MM.1S (cell line): ENCODE measurements around the gene UXS1.
"Not testable (repeated sequence)": the region's sequence is repeated elsewhere in the genome, so short reads cannot be mapped to it uniquely, and the experiment has no call there.

Experiments
- DNase-seq: peaks from one replicate; pipeline ENCODE4 v3.0.0-alpha.2; 2015
- H2AFZ ChIP-seq: fragments of 300-600 bp; sonication (generic); 2 replicates; pipeline ENCODE4 v1.6.0; 2016; ENCODE audit warnings: antibody characterized with exemption, low read length
- H3F3A ChIP-seq: fragments of 300-600 bp; sonication (generic); 2 replicates; pipeline ENCODE4 v1.6.1; 2016; ENCODE audit warnings: mild to moderate bottlenecking, antibody characterized with exemption, low read length, moderate library complexity, mixed read lengths; ENCODE audit not compliant: insufficient read depth
- H3K27ac ChIP-seq: fragments of 300-600 bp; sonication (generic); 2 replicates; pipeline ENCODE4 v1.5.1; 2016; ENCODE audit warnings: mild to moderate bottlenecking, low read length
- H3K27me3 ChIP-seq: fragments of 300-600 bp; sonication (generic); replicated peaks from 2 replicates; pipeline ENCODE4 v1.6.0; 2016; ENCODE audit warnings: low read length; ENCODE audit not compliant: insufficient read depth
- H3K36me3 ChIP-seq: fragments of 300-600 bp; sonication (generic); replicated peaks from 2 replicates; pipeline ENCODE4 v1.6.1; 2016; ENCODE audit warnings: mild to moderate bottlenecking, low read length, mixed read lengths; ENCODE audit not compliant: insufficient read depth
- H3K4me1 ChIP-seq: fragments of 300-600 bp; sonication (generic); 2 replicates; pipeline ENCODE4 v1.6.1; 2016; ENCODE audit warnings: low read length, mixed read lengths
- H3K4me2 ChIP-seq: fragments of 300-600 bp; sonication (generic); 2 replicates; pipeline ENCODE4 v1.6.0; 2016; ENCODE audit warnings: low read depth, low read length
- H3K4me3 ChIP-seq: fragments of 300-600 bp; sonication (generic); 2 replicates; pipeline ENCODE4 v1.5.1; 2016; ENCODE audit warnings: low read length, mixed read lengths
- H3K79me2 ChIP-seq: fragments of 300-600 bp; sonication (generic); 2 replicates; pipeline ENCODE4 v1.6.1; 2016; ENCODE audit warnings: mixed run types, low read length, mixed read lengths
- H3K9ac ChIP-seq: fragments of 300-600 bp; sonication (generic); 2 replicates; pipeline ENCODE4 v1.6.1; 2016; ENCODE audit warnings: low read length, mixed read lengths
- H3K9me2 ChIP-seq: fragments of 300-600 bp; sonication (generic); replicated peaks from 2 replicates; pipeline ENCODE4 v1.6.1; 2016; ENCODE audit warnings: mild to moderate bottlenecking, low read length, mixed read lengths; ENCODE audit not compliant: insufficient read depth
- H3K9me3 ChIP-seq: fragments of 300-600 bp; sonication (generic); replicated peaks from 2 replicates; pipeline ENCODE4 v1.6.1; 2016; ENCODE audit warnings: mild to moderate bottlenecking, low read length, mixed read lengths; ENCODE audit not compliant: insufficient read depth
- H4K20me1 ChIP-seq: fragments of 300-600 bp; sonication (generic); 2 replicates; pipeline ENCODE4 v1.6.1; 2016; ENCODE audit warnings: mild to moderate bottlenecking, low read length, moderate library complexity, mixed read lengths; ENCODE audit not compliant: insufficient read depth
- EZH2 ChIP-seq: fragments of 300-600 bp; sonication (generic); optimal IDR thresholded peaks from 2 replicates; pipeline ENCODE3; 2017; ENCODE audit warnings: low read depth, mild to moderate bottlenecking, antibody characterized with exemption, low read length, mixed read lengths
- EZH2phosphoT487 ChIP-seq: fragments of 300-600 bp; sonication (generic); IDR thresholded peaks from 2 replicates; pipeline ENCODE4 v1.6.1; 2018; ENCODE audit warnings: antibody characterized with exemption, low read length
- TF ChIP-seq, protein P1 (sequence below): fragments of 300-600 bp; sonication (generic); IDR thresholded peaks from 2 replicates; pipeline ENCODE4 v1.5.1; 2016; ENCODE audit warnings: antibody characterized with exemption, low read length, mixed read lengths

UXS1 gene

DNA sequence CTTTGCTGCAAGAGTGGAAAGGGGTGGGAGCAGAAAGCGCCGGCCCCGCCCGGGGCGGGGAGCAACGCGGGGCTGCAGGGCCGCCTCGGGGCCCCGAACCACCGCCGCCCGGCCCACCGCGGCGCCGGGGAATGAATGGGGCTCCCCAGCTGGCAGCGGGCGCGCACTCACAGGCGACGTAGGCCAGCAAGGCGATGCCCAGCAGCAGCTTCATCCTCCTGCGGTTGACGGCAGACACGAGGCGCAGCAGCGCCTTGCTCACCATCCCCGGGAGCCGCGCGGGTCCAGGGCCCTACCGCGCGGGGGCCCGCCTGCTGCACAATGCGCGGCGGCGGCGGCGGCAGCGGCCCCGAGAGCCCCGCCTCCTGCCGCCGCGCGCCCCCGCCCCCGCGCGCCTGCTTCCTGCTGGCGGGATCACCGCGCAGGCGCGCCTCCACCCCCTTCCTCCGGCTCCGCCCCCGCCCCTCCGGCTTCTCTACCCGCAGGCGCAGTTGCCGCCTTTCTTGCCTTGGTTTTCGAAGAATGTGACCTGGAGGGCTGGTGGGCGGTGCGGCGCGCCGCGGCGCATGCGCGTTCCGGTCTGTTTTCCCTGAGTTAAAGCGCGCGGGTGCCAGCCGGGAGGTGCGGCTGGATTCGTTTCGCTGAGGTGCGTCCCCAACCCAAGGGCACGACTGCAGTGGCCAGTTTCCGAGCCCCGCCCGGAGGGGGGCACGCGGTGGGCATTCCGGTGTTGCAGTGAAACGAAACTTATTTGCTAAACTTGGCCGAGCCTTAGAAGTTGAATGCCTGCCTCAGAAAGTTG lies at the start of gene UXS1:
Gene UXS1, minus strand, starts transcription at position 325 of the 802 bp plus-strand sequence. Its CDS starts 60 bp downstream, at position 265.
- Histone ChIP-seq H3K4me1 (peaks cover 10% of the 10 kb centered on the region), H3F3A (peaks cover 12% of the 10 kb centered on the region; the same call in 1 of the 2 replicates), H2AFZ (peak within 1 kb of the TSS; percentile 90), H3K36me3 (no peaks in the 10 kb centered on the region), H3K79me2 (peaks cover 30% of the 10 kb centered on the region), H4K20me1 (no peaks in the 10 kb centered on the region), H3K4me3 (peak within 1 kb of the TSS; percentile 89), H3K4me2 (peak within 1 kb of the TSS; percentile 72), H3K9me2 (no peaks in the 10 kb centered on the region), H3K9ac (peak within 1 kb of the TSS; percentile 77), H3K27me3 (no peaks in the 10 kb centered on the region), H3K9me3 (no peaks in the 10 kb centered on the region), H3K27ac (peak within 1 kb of the TSS; percentile 60; the same call in 1 of the 2 replicates)
- TF ChIP-seq, protein P1, sequence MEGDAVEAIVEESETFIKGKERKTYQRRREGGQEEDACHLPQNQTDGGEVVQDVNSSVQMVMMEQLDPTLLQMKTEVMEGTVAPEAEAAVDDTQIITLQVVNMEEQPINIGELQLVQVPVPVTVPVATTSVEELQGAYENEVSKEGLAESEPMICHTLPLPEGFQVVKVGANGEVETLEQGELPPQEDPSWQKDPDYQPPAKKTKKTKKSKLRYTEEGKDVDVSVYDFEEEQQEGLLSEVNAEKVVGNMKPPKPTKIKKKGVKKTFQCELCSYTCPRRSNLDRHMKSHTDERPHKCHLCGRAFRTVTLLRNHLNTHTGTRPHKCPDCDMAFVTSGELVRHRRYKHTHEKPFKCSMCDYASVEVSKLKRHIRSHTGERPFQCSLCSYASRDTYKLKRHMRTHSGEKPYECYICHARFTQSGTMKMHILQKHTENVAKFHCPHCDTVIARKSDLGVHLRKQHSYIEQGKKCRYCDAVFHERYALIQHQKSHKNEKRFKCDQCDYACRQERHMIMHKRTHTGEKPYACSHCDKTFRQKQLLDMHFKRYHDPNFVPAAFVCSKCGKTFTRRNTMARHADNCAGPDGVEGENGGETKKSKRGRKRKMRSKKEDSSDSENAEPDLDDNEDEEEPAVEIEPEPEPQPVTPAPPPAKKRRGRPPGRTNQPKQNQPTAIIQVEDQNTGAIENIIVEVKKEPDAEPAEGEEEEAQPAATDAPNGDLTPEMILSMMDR, result no peak
- TF ChIP-seq EZH2 (no peak), EZH2phosphoT487 (no peak)
- DNase-seq, result peak; percentile 98

DNA sequence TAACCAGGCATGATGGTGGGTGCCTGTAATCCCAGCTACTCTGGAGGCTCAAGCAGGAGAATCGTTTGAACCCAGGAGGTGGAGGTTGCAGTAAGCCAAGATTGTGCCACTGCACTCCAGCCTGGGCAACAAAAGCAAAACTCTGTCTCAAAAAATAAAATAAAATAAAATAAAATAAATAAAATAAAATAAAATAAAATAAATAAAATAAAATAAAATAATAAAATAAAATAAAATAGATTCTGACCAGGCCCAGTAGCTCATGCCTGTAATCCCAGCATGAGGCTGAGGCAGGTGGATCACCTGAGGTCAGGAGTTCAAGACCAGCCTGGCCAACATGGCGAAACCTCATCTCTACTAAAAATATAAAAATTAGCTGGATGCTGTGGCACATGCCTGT lies 45.4 kb upstream of the UXS1 start:
- H3K27ac ChIP-seq, H3K27me3 ChIP-seq, H3K4me2 ChIP-seq, H3K9me3 ChIP-seq, DNase-seq, H3K9me2 ChIP-seq, H3K4me1 ChIP-seq, H4K20me1 ChIP-seq, H2AFZ ChIP-seq, H3K79me2 ChIP-seq, H3K36me3 ChIP-seq, H3K4me3 ChIP-seq, H3K9ac ChIP-seq, H3F3A ChIP-seq: not testable (repeated sequence)

DNA sequence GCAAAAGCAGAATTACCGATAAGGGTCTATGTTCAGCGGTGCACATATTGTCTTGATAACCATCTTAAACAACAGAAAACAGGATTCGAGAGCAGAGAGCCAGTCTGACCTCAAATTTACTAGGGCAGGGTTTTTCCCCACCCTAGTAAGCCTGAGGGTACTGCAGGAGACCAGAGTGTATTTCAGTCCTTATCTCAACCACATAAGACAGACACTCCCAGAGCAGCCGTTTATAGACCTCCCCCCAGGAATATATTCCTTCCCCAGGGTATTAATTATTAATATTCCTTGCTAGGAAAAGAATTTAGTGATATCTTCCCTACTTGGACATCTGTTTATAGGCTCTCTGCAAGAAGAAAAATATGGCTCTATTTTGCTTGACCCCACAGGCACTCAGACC lies 41.3 kb upstream of the UXS1 start:
- H3K36me3 ChIP-seq, DNase-seq, H3K4me3 ChIP-seq, H4K20me1 ChIP-seq, H3K9me3 ChIP-seq, H3K4me1 ChIP-seq, H3F3A ChIP-seq, H3K9ac ChIP-seq, H2AFZ ChIP-seq, H3K79me2 ChIP-seq, H3K27me3 ChIP-seq, H3K4me2 ChIP-seq, H3K9me2 ChIP-seq, H3K27ac ChIP-seq: not testable (repeated sequence)

DNA sequence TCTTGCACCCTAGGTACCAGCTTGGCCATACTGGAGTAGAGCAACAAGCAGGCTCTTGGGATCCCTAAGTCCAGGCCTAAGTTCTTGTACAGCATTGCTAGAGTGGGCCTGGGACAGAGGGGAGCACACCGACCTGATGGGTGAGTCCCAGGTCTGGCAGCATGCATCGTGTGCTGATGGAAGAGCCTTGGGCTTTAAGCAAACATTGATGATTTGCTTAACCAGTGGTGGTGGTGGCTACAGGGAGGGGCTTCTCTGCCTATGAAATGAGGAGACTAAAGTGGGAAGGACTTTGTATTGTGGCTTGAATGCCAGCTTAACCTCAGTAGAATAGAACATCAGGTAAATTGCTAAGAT lies 39.2 kb upstream of the UXS1 start:
- Histone ChIP-seq H3K79me2 (no peaks in the 10 kb centered on the region), H3F3A (no peaks in the 10 kb centered on the region), H3K4me3 (no peak overlapping the region), H2AFZ (no peak overlapping the region), H3K4me2 (no peak overlapping the region), H3K27me3 (no peaks in the 10 kb centered on the region), H4K20me1 (no peaks in the 10 kb centered on the region), H3K9me2 (no peaks in the 10 kb centered on the region), H3K4me1 (no peaks in the 10 kb centered on the region), H3K36me3 (no peaks in the 10 kb centered on the region), H3K27ac (no peak overlapping the region), H3K9me3 (no peaks in the 10 kb centered on the region), H3K9ac (no peak overlapping the region)
- no peak for DNase-seq
- TF ChIP-seq EZH2phosphoT487 (no peak), EZH2 (no peak)
- TF ChIP-seq, protein P1, result no peak
